ENCODE data around the gene OSBPL9.

GRCh38 chr1:51717842-51718241 lies 101.0 kb downstream of the OSBPL9 start:
- TF ChIP-seq POLR2AphosphoS5 (IDR thresholded peaks at IDR 0.05; ENCODE audit: low read depth, low read length) (no peak), POLR2A (IDR thresholded peaks at IDR 0.05; ENCODE audit: low read depth, low read length) (no peak), TAF1 (IDR thresholded peaks at IDR 0.05; ENCODE audit: low read depth, low read length) (no peak), POU2F2 (IDR thresholded peaks at IDR 0.05; ENCODE audit: low read depth, low read length) (no peak), PAX5 (IDR thresholded peaks at IDR 0.05; ENCODE audit: insufficient read depth, low read length, severe bottlenecking) (no peak)
